ENCODE measurements around the gene MYO1D. TPM values are rescaled to one million over a fixed set of nuclear protein-coding genes. Genes with fewer than 3 reads are reported as not detected.

The MYO1D gene
- total RNA-seq, 1 experiment from 2014 or later = 1.3 TPM

DNA sequence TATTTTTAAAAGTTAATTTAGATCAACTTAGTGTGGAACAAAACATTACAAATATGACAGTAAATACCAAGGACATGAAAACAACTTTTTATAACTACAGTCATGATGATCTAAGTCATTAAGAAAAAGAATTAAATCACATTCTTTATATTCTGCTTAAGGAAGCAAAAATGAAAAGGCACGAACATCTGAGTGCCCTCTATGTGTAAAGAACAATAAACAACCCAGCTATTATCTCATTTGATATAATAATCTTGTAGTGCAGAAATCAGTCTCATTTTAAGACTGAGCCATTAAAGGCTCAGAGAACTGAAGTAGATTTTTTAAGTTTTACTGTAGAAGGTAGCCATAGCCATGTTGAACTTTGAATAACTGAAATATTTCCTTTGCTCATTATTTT, 13.4 kb downstream of the MYO1D start:
- POLR2A ChIA-PET = no interaction called here
- TF ChIP-seq, protein P1, sequence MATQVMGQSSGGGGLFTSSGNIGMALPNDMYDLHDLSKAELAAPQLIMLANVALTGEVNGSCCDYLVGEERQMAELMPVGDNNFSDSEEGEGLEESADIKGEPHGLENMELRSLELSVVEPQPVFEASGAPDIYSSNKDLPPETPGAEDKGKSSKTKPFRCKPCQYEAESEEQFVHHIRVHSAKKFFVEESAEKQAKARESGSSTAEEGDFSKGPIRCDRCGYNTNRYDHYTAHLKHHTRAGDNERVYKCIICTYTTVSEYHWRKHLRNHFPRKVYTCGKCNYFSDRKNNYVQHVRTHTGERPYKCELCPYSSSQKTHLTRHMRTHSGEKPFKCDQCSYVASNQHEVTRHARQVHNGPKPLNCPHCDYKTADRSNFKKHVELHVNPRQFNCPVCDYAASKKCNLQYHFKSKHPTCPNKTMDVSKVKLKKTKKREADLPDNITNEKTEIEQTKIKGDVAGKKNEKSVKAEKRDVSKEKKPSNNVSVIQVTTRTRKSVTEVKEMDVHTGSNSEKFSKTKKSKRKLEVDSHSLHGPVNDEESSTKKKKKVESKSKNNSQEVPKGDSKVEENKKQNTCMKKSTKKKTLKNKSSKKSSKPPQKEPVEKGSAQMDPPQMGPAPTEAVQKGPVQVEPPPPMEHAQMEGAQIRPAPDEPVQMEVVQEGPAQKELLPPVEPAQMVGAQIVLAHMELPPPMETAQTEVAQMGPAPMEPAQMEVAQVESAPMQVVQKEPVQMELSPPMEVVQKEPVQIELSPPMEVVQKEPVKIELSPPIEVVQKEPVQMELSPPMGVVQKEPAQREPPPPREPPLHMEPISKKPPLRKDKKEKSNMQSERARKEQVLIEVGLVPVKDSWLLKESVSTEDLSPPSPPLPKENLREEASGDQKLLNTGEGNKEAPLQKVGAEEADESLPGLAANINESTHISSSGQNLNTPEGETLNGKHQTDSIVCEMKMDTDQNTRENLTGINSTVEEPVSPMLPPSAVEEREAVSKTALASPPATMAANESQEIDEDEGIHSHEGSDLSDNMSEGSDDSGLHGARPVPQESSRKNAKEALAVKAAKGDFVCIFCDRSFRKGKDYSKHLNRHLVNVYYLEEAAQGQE (IDR thresholded peaks at IDR 0.05; ENCODE audit: insufficient read depth in 1 of 2, low read depth in 2 of 2, low read length in 1 of 2) = no peak
- TF ChIP-seq, protein P2, sequence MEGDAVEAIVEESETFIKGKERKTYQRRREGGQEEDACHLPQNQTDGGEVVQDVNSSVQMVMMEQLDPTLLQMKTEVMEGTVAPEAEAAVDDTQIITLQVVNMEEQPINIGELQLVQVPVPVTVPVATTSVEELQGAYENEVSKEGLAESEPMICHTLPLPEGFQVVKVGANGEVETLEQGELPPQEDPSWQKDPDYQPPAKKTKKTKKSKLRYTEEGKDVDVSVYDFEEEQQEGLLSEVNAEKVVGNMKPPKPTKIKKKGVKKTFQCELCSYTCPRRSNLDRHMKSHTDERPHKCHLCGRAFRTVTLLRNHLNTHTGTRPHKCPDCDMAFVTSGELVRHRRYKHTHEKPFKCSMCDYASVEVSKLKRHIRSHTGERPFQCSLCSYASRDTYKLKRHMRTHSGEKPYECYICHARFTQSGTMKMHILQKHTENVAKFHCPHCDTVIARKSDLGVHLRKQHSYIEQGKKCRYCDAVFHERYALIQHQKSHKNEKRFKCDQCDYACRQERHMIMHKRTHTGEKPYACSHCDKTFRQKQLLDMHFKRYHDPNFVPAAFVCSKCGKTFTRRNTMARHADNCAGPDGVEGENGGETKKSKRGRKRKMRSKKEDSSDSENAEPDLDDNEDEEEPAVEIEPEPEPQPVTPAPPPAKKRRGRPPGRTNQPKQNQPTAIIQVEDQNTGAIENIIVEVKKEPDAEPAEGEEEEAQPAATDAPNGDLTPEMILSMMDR (IDR thresholded peaks at IDR 0.05) = no peak
- no peak for TF ChIP-seq SIN3A (IDR thresholded peaks at IDR 0.05; ENCODE audit: borderline replicate concordance, insufficient read depth, low read depth, low read length)
- TF ChIP-seq POLR2AphosphoS5 (IDR thresholded peaks at IDR 0.05; ENCODE audit: low read depth, low read length) = no peak
- no peak for TF ChIP-seq TCF7L2 (IDR thresholded peaks at IDR 0.05; ENCODE audit: low read depth, low read length)
- in situ Hi-C loops (cut with HindIII; ENCODE audit: low pct_unique_long_range_greater_than_20kb, low sequenced_read_pairs) (no loop called here), intact Hi-C loops (cut with micrococcal nuclease; ENCODE audit: unreplicated experiment) (no loop called here)
- CTCF ChIA-PET = interaction anchor here (0.7 kb wide), 1 partner anchor 73 kb away, joined by 13 read pairs; no protein-coding TSS in a partner anchor
- Histone ChIP-seq H3K27ac (ENCODE audit: low read length) (no peak overlapping the region), H3K27me3 (ENCODE audit: control insufficient read depth, insufficient read depth, low read length) (peaks cover 48% of the 10 kb centered on the region), H3K4me3 (ENCODE audit: low read depth in 2 of 2, low read length in 2 of 2) (no peak overlapping the region), H3K4me1 (ENCODE audit: control insufficient read depth, insufficient read depth, low read length) (no peaks in the 10 kb centered on the region), H3K9me3 (ENCODE audit: control insufficient read depth, insufficient read depth, low read depth, low read length) (no peaks in the 10 kb centered on the region), H3K36me3 (ENCODE audit: control insufficient read depth, insufficient read depth, low read length) (no peaks in the 10 kb centered on the region)
- ATAC-seq (no peak), DNase-seq (ENCODE audit: low read depth, low spot score) (no peak)
- no TSS peak for BruUV-seq (replicated peaks)

DNA sequence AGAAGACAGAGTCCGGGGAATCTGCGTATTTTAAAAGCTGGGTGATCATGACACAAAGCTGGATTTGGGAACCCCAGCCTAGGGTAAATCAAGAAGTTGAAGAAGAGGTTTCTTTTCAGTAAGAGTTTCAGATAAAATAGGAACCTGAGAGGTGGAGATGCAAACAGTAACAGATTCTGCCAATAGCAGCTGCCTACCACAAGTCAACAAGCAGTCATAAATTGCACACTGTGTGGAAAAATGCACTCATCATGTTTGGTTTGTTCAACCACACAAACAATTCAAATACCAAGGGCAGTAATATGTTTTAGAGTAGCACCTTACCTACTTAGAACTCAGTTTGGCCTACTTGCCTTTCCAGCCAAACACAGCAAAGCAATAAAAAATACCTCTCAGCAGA, 14.0 kb downstream of the MYO1D start:
- in situ Hi-C loops (cut with HindIII; ENCODE audit: low pct_unique_long_range_greater_than_20kb, low sequenced_read_pairs) (no loop called here), intact Hi-C loops (cut with micrococcal nuclease; ENCODE audit: unreplicated experiment) (no loop called here)
- TF ChIP-seq SIN3A (IDR thresholded peaks at IDR 0.05; ENCODE audit: borderline replicate concordance, insufficient read depth, low read depth, low read length) = no peak
- no peak for TF ChIP-seq TCF7L2 (IDR thresholded peaks at IDR 0.05; ENCODE audit: low read depth, low read length)
- TF ChIP-seq, protein P2 (IDR thresholded peaks at IDR 0.05) = no peak
- no peak for TF ChIP-seq POLR2AphosphoS5 (IDR thresholded peaks at IDR 0.05; ENCODE audit: low read depth, low read length)
- TF ChIP-seq, protein P1 (IDR thresholded peaks at IDR 0.05; ENCODE audit: insufficient read depth in 1 of 2, low read depth in 2 of 2, low read length in 1 of 2) = no peak
- CTCF ChIA-PET = no interaction called here
- Histone ChIP-seq H3K27me3 (ENCODE audit: control insufficient read depth, insufficient read depth, low read length) (peaks cover 47% of the 10 kb centered on the region), H3K9me3 (ENCODE audit: control insufficient read depth, insufficient read depth, low read depth, low read length) (no peaks in the 10 kb centered on the region), H3K4me3 (ENCODE audit: low read depth in 2 of 2, low read length in 2 of 2) (no peak overlapping the region), H3K4me1 (ENCODE audit: control insufficient read depth, insufficient read depth, low read length) (no peaks in the 10 kb centered on the region), H3K27ac (ENCODE audit: low read length) (no peak overlapping the region), H3K36me3 (ENCODE audit: control insufficient read depth, insufficient read depth, low read length) (no peaks in the 10 kb centered on the region)
- ATAC-seq = no peak
- no TSS peak for BruUV-seq (replicated peaks)
- POLR2A ChIA-PET = no interaction called here
- no peak for DNase-seq (ENCODE audit: low read depth, low spot score)

All from Panc1 (cell line).